Mesothelial cell of epicardium (in vitro differentiated cells): Measurements from ENCODE around the gene AKAP8. TPM values are rescaled to one million over a fixed set of nuclear protein-coding genes. Genes with fewer than 3 reads are reported as not detected.
"Not testable (repeated sequence)": the region's sequence is repeated elsewhere in the genome, so short reads cannot be mapped to it uniquely, and the experiment has no call there.

ENCODE experiments used
- DNase-seq, 2 experiments: peaks; one replicate each; pipeline ENCODE4 v3.0.0; 2021; ENCODE audit warnings: low spot score in 2 of 2; ENCODE audit not compliant: unreplicated experiment in 2 of 2
- H3K27ac Mint-ChIP-seq: 2 replicates; pipeline ENCODE4 v1.8.0; 2021; ENCODE audit warnings: mixed read lengths
- H3K27me3 Mint-ChIP-seq: 2 replicates; pipeline ENCODE4 v1.8.0; 2021; ENCODE audit warnings: low read depth, mixed read lengths
- H3K36me3 Mint-ChIP-seq: 2 replicates; pipeline ENCODE4 v1.8.0; 2021; ENCODE audit warnings: mixed read lengths
- H3K4me1 Mint-ChIP-seq: 2 replicates; pipeline ENCODE4 v1.8.0; 2021; ENCODE audit warnings: mixed read lengths
- H3K4me3 Mint-ChIP-seq: 2 replicates; pipeline ENCODE4 v1.8.0; 2021; ENCODE audit warnings: mild to moderate bottlenecking, moderate library complexity, mixed read lengths
- H3K9me3 Mint-ChIP-seq: 2 replicates; pipeline ENCODE4 v1.8.0; 2021; ENCODE audit warnings: mixed read lengths
- total RNA-seq: library from RNA; stranded (reverse); gene quantifications from 3 replicates; pipeline ENCODE4 v1.2.1, GENCODE V29; 2021
- TF ChIP-seq, protein P1 (sequence below): fragments of 200-600 bp; sonication (generic); IDR thresholded peaks from one replicate; pipeline ENCODE4 v1.5.0; 2021; ENCODE audit warnings: antibody characterized with exemption; ENCODE audit not compliant: unreplicated experiment

The AKAP8 gene
- total RNA-seq, 1 donor from 2014 or later, result 43.5 TPM

- no peak overlapping the region for H3K4me3 Mint-ChIP-seq
- H3K9me3 Mint-ChIP-seq, result peaks cover 3% of the 10 kb centered on the region
- TF ChIP-seq, protein P1, sequence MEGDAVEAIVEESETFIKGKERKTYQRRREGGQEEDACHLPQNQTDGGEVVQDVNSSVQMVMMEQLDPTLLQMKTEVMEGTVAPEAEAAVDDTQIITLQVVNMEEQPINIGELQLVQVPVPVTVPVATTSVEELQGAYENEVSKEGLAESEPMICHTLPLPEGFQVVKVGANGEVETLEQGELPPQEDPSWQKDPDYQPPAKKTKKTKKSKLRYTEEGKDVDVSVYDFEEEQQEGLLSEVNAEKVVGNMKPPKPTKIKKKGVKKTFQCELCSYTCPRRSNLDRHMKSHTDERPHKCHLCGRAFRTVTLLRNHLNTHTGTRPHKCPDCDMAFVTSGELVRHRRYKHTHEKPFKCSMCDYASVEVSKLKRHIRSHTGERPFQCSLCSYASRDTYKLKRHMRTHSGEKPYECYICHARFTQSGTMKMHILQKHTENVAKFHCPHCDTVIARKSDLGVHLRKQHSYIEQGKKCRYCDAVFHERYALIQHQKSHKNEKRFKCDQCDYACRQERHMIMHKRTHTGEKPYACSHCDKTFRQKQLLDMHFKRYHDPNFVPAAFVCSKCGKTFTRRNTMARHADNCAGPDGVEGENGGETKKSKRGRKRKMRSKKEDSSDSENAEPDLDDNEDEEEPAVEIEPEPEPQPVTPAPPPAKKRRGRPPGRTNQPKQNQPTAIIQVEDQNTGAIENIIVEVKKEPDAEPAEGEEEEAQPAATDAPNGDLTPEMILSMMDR, result no peak
- no peaks in the 10 kb centered on the region for H3K27me3 Mint-ChIP-seq
- no peak for DNase-seq
- H3K27ac Mint-ChIP-seq, result no peak overlapping the region
- no peaks in the 10 kb centered on the region for H3K4me1 Mint-ChIP-seq
- peaks cover 37% of the 10 kb centered on the region for H3K36me3 Mint-ChIP-seq
Observed at GRCh38 chr19:15367439-15367838, 12.1 kb downstream of the AKAP8 start.

GRCh38 chr19:15365264-15365663, 14.3 kb downstream of the AKAP8 start:
- Mint-ChIP-seq H3K9me3 (peaks cover 3% of the 10 kb centered on the region), H3K27ac (no peak overlapping the region), H3K27me3 (no peaks in the 10 kb centered on the region), H3K36me3 (peaks cover 42% of the 10 kb centered on the region), H3K4me3 (no peak overlapping the region), H3K4me1 (no peaks in the 10 kb centered on the region)
- TF ChIP-seq, protein P1, result no peak
- no peak for DNase-seq

- not testable (repeated sequence) for H3K4me3 Mint-ChIP-seq, DNase-seq, H3K4me1 Mint-ChIP-seq, H3K9me3 Mint-ChIP-seq, H3K27me3 Mint-ChIP-seq, H3K27ac Mint-ChIP-seq
- peaks cover 45% of the 10 kb centered on the region for H3K36me3 Mint-ChIP-seq
Observed at GRCh38 chr19:15363791-15364190, 15.8 kb downstream of the AKAP8 start.

- not testable (repeated sequence) for H3K27me3 Mint-ChIP-seq, H3K27ac Mint-ChIP-seq, H3K9me3 Mint-ChIP-seq, H3K4me1 Mint-ChIP-seq, H3K4me3 Mint-ChIP-seq, DNase-seq
- peaks cover 46% of the 10 kb centered on the region for H3K36me3 Mint-ChIP-seq
Observed at GRCh38 chr19:15363048-15363447, 16.5 kb downstream of the AKAP8 start.

DNA sequence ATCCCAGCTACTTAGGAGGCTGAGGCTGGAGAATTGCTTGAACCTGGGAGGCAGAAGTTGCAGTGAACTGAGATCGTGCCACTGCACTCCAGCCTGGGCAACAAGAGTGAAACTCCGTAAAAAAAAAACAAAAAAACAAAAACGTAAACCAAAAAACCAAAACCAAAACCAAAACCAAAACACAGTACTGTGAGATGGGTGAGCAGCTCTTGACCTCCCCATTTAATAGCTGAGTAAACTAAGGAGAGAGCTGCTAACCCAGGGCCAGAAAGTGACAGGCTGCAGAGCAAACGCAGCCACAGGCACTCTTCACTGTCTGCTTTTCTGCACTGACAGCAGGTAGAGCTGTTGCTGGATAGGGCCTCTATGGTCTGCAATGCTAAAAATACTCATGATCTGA, 19.6 kb downstream of the AKAP8 start:
- H3K27me3 Mint-ChIP-seq, H3K4me3 Mint-ChIP-seq, H3K27ac Mint-ChIP-seq, DNase-seq, H3K4me1 Mint-ChIP-seq, H3K9me3 Mint-ChIP-seq: not testable (repeated sequence)
- peaks cover 49% of the 10 kb centered on the region for H3K36me3 Mint-ChIP-seq

GRCh38 chr19:15358918-15359317, 20.7 kb downstream of the AKAP8 start:
- H3K36me3 Mint-ChIP-seq, result peaks cover 52% of the 10 kb centered on the region
- no peaks in the 10 kb centered on the region for H3K27me3 Mint-ChIP-seq
- peaks cover 3% of the 10 kb centered on the region for H3K9me3 Mint-ChIP-seq
- no peak overlapping the region for H3K4me3 Mint-ChIP-seq
- TF ChIP-seq, protein P1, result no peak
- DNase-seq, result no peak
- no peaks in the 10 kb centered on the region for H3K4me1 Mint-ChIP-seq
- no peak overlapping the region for H3K27ac Mint-ChIP-seq

DNA sequence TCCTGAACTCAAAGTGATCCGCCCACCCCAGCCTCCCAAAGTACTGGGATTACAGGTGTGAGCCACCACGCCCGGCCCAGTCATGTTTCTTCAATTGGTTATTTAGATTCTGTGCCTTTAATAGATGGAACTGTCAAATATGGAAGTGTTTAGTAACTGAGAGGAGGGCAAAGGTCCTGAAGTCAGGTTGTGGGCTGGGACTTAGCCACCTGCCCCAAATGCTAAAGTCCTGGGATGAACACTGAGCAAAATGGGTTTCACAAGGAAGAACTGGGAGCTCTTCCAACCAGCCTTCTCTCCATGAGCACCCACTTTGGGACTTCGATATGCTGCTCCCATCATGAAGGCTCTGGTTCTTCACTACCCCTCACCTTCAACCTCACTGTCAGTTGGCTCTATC, 21.7 kb downstream of the AKAP8 start:
- Mint-ChIP-seq H3K4me3 (no peak overlapping the region), H3K36me3 (peaks cover 50% of the 10 kb centered on the region), H3K9me3 (no peaks in the 10 kb centered on the region), H3K27ac (no peak overlapping the region), H3K4me1 (no peaks in the 10 kb centered on the region), H3K27me3 (no peaks in the 10 kb centered on the region)
- TF ChIP-seq, protein P1, result no peak
- no peak for DNase-seq
